DMS79 (cell line): ENCODE results near the gene BAIAP2L1.

Experiments used
- DNase-seq: peaks from one replicate; lab custom pipeline; 2025; lab: John Stamatoyannopoulos, UW

Gene BAIAP2L1

GRCh38 chr7:98294798-98295382 is 106.0 kb downstream of the BAIAP2L1 start:
- DNase-seq, result peak; percentile 82

- DNase-seq, result no peak
These were observed 106.6 kb downstream of the BAIAP2L1 start for GRCh38 chr7:98294326-98294725.

GRCh38 chr7:98293746-98294145 is 107.1 kb downstream of the BAIAP2L1 start:
- no peak for DNase-seq

GRCh38 chr7:98293265-98293664 is 107.6 kb downstream of the BAIAP2L1 start:
- no peak for DNase-seq

GRCh38 chr7:98291717-98292116 is 109.2 kb downstream of the BAIAP2L1 start:
- no peak for DNase-seq

GRCh38 chr7:98289333-98289875 is 111.5 kb downstream of the BAIAP2L1 start:
- no peak for DNase-seq

GRCh38 chr7:98288064-98288823 is 112.6 kb downstream of the BAIAP2L1 start:
- no peak for DNase-seq

- DNase-seq, result no peak
These were observed 113.4 kb downstream of the BAIAP2L1 start for GRCh38 chr7:98287486-98287959.

- no peak for DNase-seq
These were observed 114.0 kb downstream of the BAIAP2L1 start for GRCh38 chr7:98286701-98287485.

- no peak for DNase-seq
These were observed 114.8 kb downstream of the BAIAP2L1 start for GRCh38 chr7:98286093-98286539.

GRCh38 chr7:98285157-98286092 is 115.5 kb downstream of the BAIAP2L1 start:
- no peak for DNase-seq

- no peak for DNase-seq
These were observed 116.4 kb downstream of the BAIAP2L1 start for GRCh38 chr7:98284335-98285036.

GRCh38 chr7:98283887-98284222 is 117.0 kb downstream of the BAIAP2L1 start:
- no peak for DNase-seq

GRCh38 chr7:98283127-98283886 is 117.6 kb downstream of the BAIAP2L1 start:
- no peak for DNase-seq

GRCh38 chr7:98282703-98283102 is 118.2 kb downstream of the BAIAP2L1 start:
- DNase-seq, result no peak

- no peak for DNase-seq
These were observed 118.9 kb downstream of the BAIAP2L1 start for GRCh38 chr7:98281757-98282606.

- peak; percentile 87 for DNase-seq
These were observed 119.8 kb downstream of the BAIAP2L1 start, which contains the start of gene BRI3 for GRCh38 chr7:98280791-98281756. Gene BRI3, plus strand, starts transcription at chr7:98281686. Its CDS starts 110 bp downstream, at chr7:98281796.

GRCh38 chr7:98280296-98280695 is 120.6 kb downstream of the BAIAP2L1 start:
- no peak for DNase-seq
